ENCODE data around the gene ATP2C2.

DNA sequence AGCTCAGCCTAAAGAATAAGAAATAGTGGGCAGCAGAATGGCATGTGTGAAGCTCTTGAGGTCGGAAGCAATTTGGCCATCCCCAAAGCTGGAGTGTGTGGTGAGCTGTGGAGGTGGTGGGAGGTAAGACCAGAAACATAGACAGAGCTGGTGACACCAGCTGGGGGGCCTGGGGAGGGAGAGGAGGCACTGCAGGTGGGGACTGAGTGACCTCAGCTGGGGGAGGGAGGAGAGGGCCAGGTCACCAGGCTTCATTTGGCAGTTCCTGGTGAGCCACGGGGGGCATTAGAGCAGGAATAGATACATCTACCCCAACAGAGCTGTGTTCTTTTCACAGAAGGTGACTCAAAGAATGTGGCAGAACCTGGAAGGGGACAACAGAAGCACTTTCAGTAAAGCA is 41.8 kb upstream of the ATP2C2 start:
- TF ChIP-seq, protein P1, sequence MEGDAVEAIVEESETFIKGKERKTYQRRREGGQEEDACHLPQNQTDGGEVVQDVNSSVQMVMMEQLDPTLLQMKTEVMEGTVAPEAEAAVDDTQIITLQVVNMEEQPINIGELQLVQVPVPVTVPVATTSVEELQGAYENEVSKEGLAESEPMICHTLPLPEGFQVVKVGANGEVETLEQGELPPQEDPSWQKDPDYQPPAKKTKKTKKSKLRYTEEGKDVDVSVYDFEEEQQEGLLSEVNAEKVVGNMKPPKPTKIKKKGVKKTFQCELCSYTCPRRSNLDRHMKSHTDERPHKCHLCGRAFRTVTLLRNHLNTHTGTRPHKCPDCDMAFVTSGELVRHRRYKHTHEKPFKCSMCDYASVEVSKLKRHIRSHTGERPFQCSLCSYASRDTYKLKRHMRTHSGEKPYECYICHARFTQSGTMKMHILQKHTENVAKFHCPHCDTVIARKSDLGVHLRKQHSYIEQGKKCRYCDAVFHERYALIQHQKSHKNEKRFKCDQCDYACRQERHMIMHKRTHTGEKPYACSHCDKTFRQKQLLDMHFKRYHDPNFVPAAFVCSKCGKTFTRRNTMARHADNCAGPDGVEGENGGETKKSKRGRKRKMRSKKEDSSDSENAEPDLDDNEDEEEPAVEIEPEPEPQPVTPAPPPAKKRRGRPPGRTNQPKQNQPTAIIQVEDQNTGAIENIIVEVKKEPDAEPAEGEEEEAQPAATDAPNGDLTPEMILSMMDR (IDR thresholded peaks at IDR 0.05), result no peak
- TF ChIP-seq, protein P2, sequence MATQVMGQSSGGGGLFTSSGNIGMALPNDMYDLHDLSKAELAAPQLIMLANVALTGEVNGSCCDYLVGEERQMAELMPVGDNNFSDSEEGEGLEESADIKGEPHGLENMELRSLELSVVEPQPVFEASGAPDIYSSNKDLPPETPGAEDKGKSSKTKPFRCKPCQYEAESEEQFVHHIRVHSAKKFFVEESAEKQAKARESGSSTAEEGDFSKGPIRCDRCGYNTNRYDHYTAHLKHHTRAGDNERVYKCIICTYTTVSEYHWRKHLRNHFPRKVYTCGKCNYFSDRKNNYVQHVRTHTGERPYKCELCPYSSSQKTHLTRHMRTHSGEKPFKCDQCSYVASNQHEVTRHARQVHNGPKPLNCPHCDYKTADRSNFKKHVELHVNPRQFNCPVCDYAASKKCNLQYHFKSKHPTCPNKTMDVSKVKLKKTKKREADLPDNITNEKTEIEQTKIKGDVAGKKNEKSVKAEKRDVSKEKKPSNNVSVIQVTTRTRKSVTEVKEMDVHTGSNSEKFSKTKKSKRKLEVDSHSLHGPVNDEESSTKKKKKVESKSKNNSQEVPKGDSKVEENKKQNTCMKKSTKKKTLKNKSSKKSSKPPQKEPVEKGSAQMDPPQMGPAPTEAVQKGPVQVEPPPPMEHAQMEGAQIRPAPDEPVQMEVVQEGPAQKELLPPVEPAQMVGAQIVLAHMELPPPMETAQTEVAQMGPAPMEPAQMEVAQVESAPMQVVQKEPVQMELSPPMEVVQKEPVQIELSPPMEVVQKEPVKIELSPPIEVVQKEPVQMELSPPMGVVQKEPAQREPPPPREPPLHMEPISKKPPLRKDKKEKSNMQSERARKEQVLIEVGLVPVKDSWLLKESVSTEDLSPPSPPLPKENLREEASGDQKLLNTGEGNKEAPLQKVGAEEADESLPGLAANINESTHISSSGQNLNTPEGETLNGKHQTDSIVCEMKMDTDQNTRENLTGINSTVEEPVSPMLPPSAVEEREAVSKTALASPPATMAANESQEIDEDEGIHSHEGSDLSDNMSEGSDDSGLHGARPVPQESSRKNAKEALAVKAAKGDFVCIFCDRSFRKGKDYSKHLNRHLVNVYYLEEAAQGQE (IDR thresholded peaks at IDR 0.05; ENCODE audit: insufficient read depth in 1 of 2, low read depth in 2 of 2, low read length in 1 of 2), result no peak
- TF ChIP-seq POLR2AphosphoS5 (IDR thresholded peaks at IDR 0.05; ENCODE audit: low read depth, low read length) (no peak), SIN3A (IDR thresholded peaks at IDR 0.05; ENCODE audit: borderline replicate concordance, insufficient read depth, low read depth, low read length) (no peak), TCF7L2 (IDR thresholded peaks at IDR 0.05; ENCODE audit: low read depth, low read length) (no peak)

Data from Panc1 (cell line).